Astrocyte of the cerebellum (primary cell): ENCODE results near the gene MGARP.
"Not testable (repeated sequence)": the region's sequence is repeated elsewhere in the genome, so short reads cannot be mapped to it uniquely, and the experiment has no call there.

Source experiments
- DNase-seq: peaks from one replicate; pipeline ENCODE4 v3.0.0-alpha.2; 2011; ENCODE audit warnings: low read depth
- H3K4me3 ChIP-seq: 2 replicates; pipeline ENCODE4 v1.5.1; 2011; ENCODE audit warnings: mild to moderate bottlenecking, low read depth, low read length, moderate library complexity
- in situ Hi-C: cut with HindIII; loops from 2 replicates; pipeline ENCODE4 v1.10.0; 2017; ENCODE audit warnings: low sequenced_read_pairs
- TF ChIP-seq, protein P1 (sequence below): IDR thresholded peaks from 2 replicates; pipeline ENCODE4 v1.5.1; 2012; ENCODE audit warnings: low read length, low read depth, moderate library complexity, mild to moderate bottlenecking; ENCODE audit errors: missing control alignments

Gene MGARP

DNA sequence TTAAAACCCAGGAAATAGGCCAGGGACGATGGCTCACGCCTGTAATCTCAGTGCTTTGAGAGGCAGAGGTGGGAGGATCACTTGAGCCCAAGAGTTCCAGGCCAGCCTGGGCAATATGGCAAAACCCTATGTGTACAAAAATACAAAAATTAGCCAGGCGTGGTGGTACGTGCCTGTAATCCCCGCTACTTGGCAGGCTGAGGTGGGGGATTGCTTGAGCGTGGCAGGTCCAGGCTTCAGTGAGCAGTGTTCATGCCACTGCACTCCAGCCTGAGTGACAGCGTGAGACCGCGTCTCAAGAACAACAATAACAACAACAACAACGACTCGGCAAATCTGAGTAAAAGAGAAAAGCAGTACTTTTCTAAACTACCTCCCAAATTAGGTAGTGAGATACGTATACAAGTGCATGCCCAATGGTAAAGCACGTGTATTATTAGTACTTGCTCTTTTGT is 35.2 kb upstream of the MGARP start:
- no peak overlapping the region for H3K4me3 ChIP-seq
- TF ChIP-seq, protein P1, sequence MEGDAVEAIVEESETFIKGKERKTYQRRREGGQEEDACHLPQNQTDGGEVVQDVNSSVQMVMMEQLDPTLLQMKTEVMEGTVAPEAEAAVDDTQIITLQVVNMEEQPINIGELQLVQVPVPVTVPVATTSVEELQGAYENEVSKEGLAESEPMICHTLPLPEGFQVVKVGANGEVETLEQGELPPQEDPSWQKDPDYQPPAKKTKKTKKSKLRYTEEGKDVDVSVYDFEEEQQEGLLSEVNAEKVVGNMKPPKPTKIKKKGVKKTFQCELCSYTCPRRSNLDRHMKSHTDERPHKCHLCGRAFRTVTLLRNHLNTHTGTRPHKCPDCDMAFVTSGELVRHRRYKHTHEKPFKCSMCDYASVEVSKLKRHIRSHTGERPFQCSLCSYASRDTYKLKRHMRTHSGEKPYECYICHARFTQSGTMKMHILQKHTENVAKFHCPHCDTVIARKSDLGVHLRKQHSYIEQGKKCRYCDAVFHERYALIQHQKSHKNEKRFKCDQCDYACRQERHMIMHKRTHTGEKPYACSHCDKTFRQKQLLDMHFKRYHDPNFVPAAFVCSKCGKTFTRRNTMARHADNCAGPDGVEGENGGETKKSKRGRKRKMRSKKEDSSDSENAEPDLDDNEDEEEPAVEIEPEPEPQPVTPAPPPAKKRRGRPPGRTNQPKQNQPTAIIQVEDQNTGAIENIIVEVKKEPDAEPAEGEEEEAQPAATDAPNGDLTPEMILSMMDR, result no peak
- DNase-seq, result no peak
- in situ Hi-C loops, result no loop called here

DNA sequence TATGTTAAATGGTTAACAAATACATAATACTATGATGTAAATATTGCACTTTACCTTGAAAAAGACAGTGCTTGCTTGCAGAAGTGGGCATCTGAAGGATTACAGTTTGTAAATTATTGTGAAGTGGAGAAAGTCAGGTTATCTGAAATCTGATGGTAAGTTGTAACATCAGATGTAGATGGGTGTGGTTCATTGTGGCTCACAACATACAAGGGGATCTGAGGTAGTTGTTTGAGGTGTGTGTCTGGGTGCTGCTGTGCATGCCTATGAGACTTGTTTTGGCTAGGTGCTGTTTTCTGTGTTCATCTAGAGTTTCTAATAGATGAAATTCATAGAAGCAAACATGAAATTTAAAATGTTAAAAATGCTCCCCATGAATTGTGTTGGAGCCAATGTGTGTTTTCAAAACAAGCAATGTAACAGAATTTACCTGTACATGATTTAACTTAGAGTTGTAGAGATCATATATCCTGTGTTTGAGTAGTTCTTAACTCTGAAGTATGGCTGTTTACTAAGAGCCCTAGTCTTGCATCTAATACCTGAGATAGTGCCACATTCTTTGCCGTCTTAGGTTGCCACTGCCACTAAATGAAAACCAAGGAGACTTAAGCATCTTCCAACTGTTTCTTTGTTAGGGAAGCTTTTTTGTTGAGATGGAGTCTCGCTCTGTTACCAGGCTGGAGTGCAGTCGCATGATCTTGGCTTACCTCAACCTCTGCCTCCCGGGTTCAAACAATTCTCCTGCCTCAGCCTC is 34.2 kb upstream of the MGARP start:
- in situ Hi-C loops, result no loop called here
- TF ChIP-seq, protein P1, result no peak
- DNase-seq, result no peak
- H3K4me3 ChIP-seq, result no peak overlapping the region

DNA sequence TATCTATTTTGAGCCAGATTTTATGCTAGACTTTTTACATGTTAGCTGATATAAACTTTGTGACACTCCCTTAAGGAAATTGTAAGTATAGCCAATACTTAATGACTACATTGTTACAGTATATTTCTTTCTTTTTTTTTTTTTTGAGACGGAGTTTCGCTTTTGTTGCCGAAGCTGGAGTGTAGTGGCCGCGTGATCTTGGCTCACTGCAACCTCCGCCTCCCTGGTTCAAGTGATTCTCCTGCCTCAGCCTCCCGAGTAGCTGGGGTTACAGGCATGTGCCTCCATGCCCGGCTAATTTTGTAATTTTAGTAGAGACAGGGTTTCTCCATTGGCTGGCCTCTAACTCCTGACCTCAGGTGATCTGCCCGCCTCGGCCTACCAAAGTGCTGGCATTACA is 33.4 kb upstream of the MGARP start:
- in situ Hi-C loops, H3K4me3 ChIP-seq, DNase-seq: not testable (repeated sequence)

DNA sequence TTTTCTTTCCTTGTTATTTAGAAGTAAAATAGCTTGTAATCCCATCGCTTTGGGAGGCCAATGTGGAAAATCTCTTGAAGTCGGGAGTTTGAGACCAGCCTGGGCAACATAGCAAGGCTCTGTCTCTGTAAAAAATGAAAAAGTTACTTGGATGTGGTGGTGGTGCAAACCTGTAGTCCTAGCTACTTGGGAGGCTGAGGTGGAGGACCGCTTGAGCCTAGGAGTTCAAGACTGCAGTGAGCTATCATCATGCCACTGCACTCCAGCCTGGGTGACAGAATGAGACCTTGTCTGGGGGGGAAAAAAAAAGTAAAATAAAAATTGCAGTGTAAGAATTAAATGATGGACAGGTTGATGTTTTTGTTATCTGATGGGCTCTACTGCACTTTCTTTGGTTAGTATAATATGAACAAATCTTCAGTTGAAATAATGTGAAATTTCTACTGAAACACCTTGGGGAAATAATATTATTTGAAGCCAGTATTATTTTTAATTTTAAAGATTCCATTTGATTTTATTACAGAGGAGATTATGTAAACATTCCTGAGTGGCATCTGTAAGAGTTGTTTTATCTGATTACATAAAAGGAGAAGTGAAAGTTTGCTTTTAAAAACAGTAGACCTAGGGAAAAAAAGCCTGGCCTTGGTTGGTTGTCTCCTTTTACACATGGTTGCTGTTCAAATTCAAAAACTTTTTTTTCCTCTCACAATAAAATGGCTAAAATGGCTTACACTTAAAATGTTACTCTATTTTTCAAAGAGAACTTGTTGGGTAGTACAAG is 32.7 kb upstream of the MGARP start:
- no peak for DNase-seq
- in situ Hi-C loops, result no loop called here
- TF ChIP-seq, protein P1, result no peak
- H3K4me3 ChIP-seq, result no peak overlapping the region

DNA sequence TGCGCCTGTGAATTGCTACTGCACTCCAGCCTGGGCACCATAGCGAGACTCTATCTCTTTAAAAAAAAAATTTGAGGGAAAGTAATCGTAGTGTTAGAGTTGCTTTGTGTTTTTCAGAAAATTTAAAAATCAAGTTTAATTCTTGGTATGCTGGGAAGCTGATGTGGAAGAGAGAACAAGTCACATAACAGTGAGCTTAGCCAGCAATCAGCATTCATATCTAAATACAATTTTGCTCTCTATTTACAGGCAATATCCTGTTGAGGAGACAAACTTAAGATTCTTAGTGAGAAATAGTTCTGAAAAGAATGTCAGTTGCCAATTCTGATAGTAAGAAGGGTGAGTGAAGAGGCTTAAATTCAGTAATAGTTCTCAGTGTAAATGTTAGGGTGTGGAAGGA is 31.9 kb upstream of the MGARP start:
- no peak overlapping the region for H3K4me3 ChIP-seq
- no peak for DNase-seq
- TF ChIP-seq, protein P1, result no peak
- in situ Hi-C loops, result no loop called here

DNA sequence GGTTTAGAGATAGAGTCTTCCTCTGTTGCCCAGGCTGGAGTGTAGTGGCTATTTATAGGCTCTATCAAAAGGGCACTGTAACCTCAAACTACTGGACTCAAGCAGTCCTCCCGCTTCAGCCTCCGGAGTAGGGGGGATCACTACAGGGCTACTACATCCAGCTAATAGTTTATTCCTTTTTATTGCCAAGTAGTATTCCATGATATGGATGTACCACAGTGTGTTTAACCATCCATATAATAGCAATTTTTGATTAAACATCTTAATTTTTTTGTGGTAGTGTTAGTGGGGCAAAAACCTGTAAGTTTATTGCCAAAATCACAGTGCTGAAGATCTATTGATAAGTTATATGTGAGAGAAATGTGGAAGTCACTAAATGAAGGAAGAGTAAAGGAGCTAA is 24.9 kb upstream of the MGARP start:
- TF ChIP-seq, protein P1, result no peak
- in situ Hi-C loops, result loop anchor here (5.0 kb wide), 1 partner anchor 83 kb away; no protein-coding TSS in a partner anchor
- no peak overlapping the region for H3K4me3 ChIP-seq
- DNase-seq, result no peak
